Ureter (tissue), 1 donor: ENCODE data around the gene MRPL36. TPM values are rescaled to one million over a fixed set of nuclear protein-coding genes. Genes with fewer than 3 reads are reported as not detected.

Experiments used
- DNase-seq: peaks from one replicate; pipeline ENCODE4 v3.0.0-alpha.2; 2020; ENCODE audit warnings: low spot score
- total RNA-seq: library from RNA; stranded (reverse); gene quantifications from one replicate; pipeline ENCODE4 v1.2.4, GENCODE V29; 2023
- donor health status: DM: yes; HTN: yes; CAD: no.

Gene MRPL36
- total RNA-seq, 1 donor from 2014 or later: 33.2 TPM

- DNase-seq: no peak
Observed at GRCh38 chr5:1749346-1750124, 50.1 kb downstream of the MRPL36 start.

DNA sequence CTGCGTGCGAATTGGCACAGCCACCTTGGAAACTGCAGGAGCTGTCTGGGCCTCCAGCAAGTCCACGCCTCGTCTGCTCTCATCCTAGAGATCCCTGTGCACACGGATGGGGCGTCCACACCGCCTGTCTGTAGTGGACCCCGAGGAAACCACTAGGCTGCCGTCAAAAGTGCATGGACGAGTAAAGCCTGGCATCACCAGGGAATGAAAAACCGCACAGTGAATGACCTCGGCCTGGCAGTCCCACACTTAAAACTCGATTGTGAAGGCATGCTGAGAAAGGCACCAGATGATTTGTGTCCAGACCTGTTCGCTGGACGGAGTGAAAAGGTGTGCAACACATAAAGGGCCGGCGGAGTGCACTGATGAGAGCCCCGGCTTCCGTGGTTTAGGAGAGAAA is 50.8 kb downstream of the MRPL36 start:
- no peak for DNase-seq

Other genes starting within 250 kb of the MRPL36 start
- gene NDUFS6, start 1.6 kb upstream of the MRPL36 start, total RNA-seq: 22.9 TPM
- gene IRX4, start 83.1 kb upstream of the MRPL36 start, total RNA-seq: not detected